GM19468 (cell line): ENCODE results near the gene RANBP3L.
"Not testable (repeated sequence)": the region's sequence is repeated elsewhere in the genome, so short reads cannot be mapped to it uniquely, and the experiment has no call there.

Source experiments
- ATAC-seq: cut with Tn5 transposase; IDR thresholded peaks from one replicate; pipeline ENCODE4 v1.9.1; 2021; ENCODE audit warnings: mild to moderate bottlenecking, moderate library complexity, moderate number of reproducible peaks; ENCODE audit not compliant: unreplicated experiment; ENCODE audit errors: extremely low read depth

Gene RANBP3L

GRCh38 chr5:36285837-36286615 lies 15.7 kb downstream of the RANBP3L start:
- ATAC-seq: no peak

- ATAC-seq: not testable (repeated sequence)
Observed at GRCh38 chr5:36283775-36284174, 17.9 kb downstream of the RANBP3L start.

GRCh38 chr5:36281626-36282025 lies 20.1 kb downstream of the RANBP3L start:
- ATAC-seq: no peak

- no peak for ATAC-seq
Observed at GRCh38 chr5:36279054-36279698, 22.5 kb downstream of the RANBP3L start.

- no peak for ATAC-seq
Observed at GRCh38 chr5:36277521-36278176, 24.1 kb downstream of the RANBP3L start.

GRCh38 chr5:36276864-36277263 lies 24.8 kb downstream of the RANBP3L start:
- no peak for ATAC-seq

- ATAC-seq: no peak
Observed at GRCh38 chr5:36273809-36274526, 27.7 kb downstream of the RANBP3L start.

- ATAC-seq: no peak
Observed at GRCh38 chr5:36272136-36272690, 29.5 kb downstream of the RANBP3L start.

GRCh38 chr5:36270876-36271575 lies 30.7 kb downstream of the RANBP3L start:
- ATAC-seq: no peak

GRCh38 chr5:36270175-36270574 lies 31.5 kb downstream of the RANBP3L start:
- no peak for ATAC-seq

GRCh38 chr5:36269478-36269877 lies 32.2 kb downstream of the RANBP3L start:
- ATAC-seq: no peak

- no peak for ATAC-seq
Observed at GRCh38 chr5:36267905-36268304, 33.8 kb downstream of the RANBP3L start.

GRCh38 chr5:36264202-36264760 lies 37.4 kb downstream of the RANBP3L start:
- ATAC-seq: no peak

GRCh38 chr5:36261186-36261585 lies 40.5 kb downstream of the RANBP3L start:
- no peak for ATAC-seq

GRCh38 chr5:36253575-36253974 lies 48.1 kb downstream of the RANBP3L start:
- ATAC-seq: no peak

- ATAC-seq: no peak
Observed at GRCh38 chr5:36252722-36253365, 48.9 kb downstream of the RANBP3L start.

GRCh38 chr5:36251218-36251617 lies 50.5 kb downstream of the RANBP3L start:
- no peak for ATAC-seq

GRCh38 chr5:36250427-36250826 lies 51.3 kb downstream of the RANBP3L start:
- ATAC-seq: no peak
